ENCODE measurements around the gene SNAPC2.

SNAPC2 gene

GRCh38 chr19:7901337-7901736, 18.8 kb upstream of the SNAPC2 start:
- no peak overlapping the region for H3K4me3 ChIP-seq (ENCODE audit: low read length)
- DNase-seq (ENCODE audit: low read depth): no peak
- TF ChIP-seq CTCF (conservative IDR thresholded peaks at IDR 0.05; ENCODE audit: low read depth, low read length): no peak

GRCh38 chr19:7902796-7903243, 17.3 kb upstream of the SNAPC2 start:
- DNase-seq (ENCODE audit: low read depth): no peak
- no peak for TF ChIP-seq CTCF (conservative IDR thresholded peaks at IDR 0.05; ENCODE audit: low read depth, low read length)
- H3K4me3 ChIP-seq (ENCODE audit: low read length): peak overlapping the region; percentile 63

- H3K4me3 ChIP-seq (ENCODE audit: low read length): peak within 1 kb of the TSS; percentile 80
- TF ChIP-seq CTCF (conservative IDR thresholded peaks at IDR 0.05; ENCODE audit: low read depth, low read length): peak; percentile 53
- peak; percentile 89 for DNase-seq (ENCODE audit: low read depth)
Observed at GRCh38 chr19:7903244-7904073, 16.7 kb upstream of the SNAPC2 start, which contains the start of gene MAP2K7. MAP2K7 (plus strand) TSS chr19:7903877; CDS start chr19:7903945, 68 bp downstream.

- DNase-seq (ENCODE audit: low read depth): no peak
- no peak for TF ChIP-seq CTCF (conservative IDR thresholded peaks at IDR 0.05; ENCODE audit: low read depth, low read length)
- H3K4me3 ChIP-seq (ENCODE audit: low read length): peak overlapping the region; percentile 80
Observed at GRCh38 chr19:7904074-7905020, 15.8 kb upstream of the SNAPC2 start.

- H3K4me3 ChIP-seq (ENCODE audit: low read length): no peak overlapping the region
- no peak for DNase-seq (ENCODE audit: low read depth)
- no peak for TF ChIP-seq CTCF (conservative IDR thresholded peaks at IDR 0.05; ENCODE audit: low read depth, low read length)
Observed at GRCh38 chr19:7905268-7905667, 14.9 kb upstream of the SNAPC2 start.

GRCh38 chr19:7905859-7906258, 14.3 kb upstream of the SNAPC2 start:
- TF ChIP-seq CTCF (conservative IDR thresholded peaks at IDR 0.05; ENCODE audit: low read depth, low read length): no peak
- no peak overlapping the region for H3K4me3 ChIP-seq (ENCODE audit: low read length)
- no peak for DNase-seq (ENCODE audit: low read depth)

All from retinal pigment epithelial cell (primary cell).